ENCODE results near the gene PARL.

PARL gene

GRCh38 chr3:183845608-183846288 lies 38.9 kb downstream of the PARL start:
- no peak for DNase-seq

- no peak for DNase-seq
Measured at GRCh38 chr3:183845090-183845489, 39.6 kb downstream of the PARL start.

- DNase-seq, result no peak
Measured at GRCh38 chr3:183844606-183845005, 40.1 kb downstream of the PARL start.

GRCh38 chr3:183839751-183840150 lies 44.9 kb downstream of the PARL start:
- DNase-seq, result no peak

- no peak for DNase-seq
Measured at GRCh38 chr3:183837894-183838293, 46.8 kb downstream of the PARL start.

- no peak for DNase-seq
Measured at GRCh38 chr3:183837390-183837789, 47.3 kb downstream of the PARL start.

GRCh38 chr3:183833516-183833915 lies 51.2 kb downstream of the PARL start:
- DNase-seq, result no peak

GRCh38 chr3:183830187-183830586 lies 54.5 kb downstream of the PARL start:
- DNase-seq, result no peak

GRCh38 chr3:183829466-183829865 lies 55.2 kb downstream of the PARL start:
- DNase-seq, result no peak

GRCh38 chr3:183828538-183828870 lies 56.2 kb downstream of the PARL start:
- no peak for DNase-seq

- no peak for DNase-seq
Measured at GRCh38 chr3:183827809-183828537, 56.7 kb downstream of the PARL start.

GRCh38 chr3:183826448-183827250 lies 58.0 kb downstream of the PARL start:
- DNase-seq, result no peak

- DNase-seq, result peak; percentile 35 to 58
Measured at GRCh38 chr3:183825456-183826161, 59.1 kb downstream of the PARL start, which contains the start of gene MAP6D1. MAP6D1 (minus strand) TSS chr3:183825577; CDS start chr3:183825547, 30 bp downstream.

GRCh38 chr3:183824761-183825455 lies 59.8 kb downstream of the PARL start:
- peak in 1 of 2 donors; percentile 37 for DNase-seq

GRCh38 chr3:183823963-183824362 lies 60.7 kb downstream of the PARL start:
- no peak for DNase-seq

GRCh38 chr3:183822631-183823030 lies 62.0 kb downstream of the PARL start:
- no peak for DNase-seq

- no peak for DNase-seq
Measured at GRCh38 chr3:183819831-183820230, 64.8 kb downstream of the PARL start.

GRCh38 chr3:183818706-183819624 lies 65.7 kb downstream of the PARL start:
- DNase-seq, result no peak

- DNase-seq, result no peak
Measured at GRCh38 chr3:183818041-183818620, 66.5 kb downstream of the PARL start.

GRCh38 chr3:183817639-183818038 lies 67.0 kb downstream of the PARL start:
- DNase-seq, result no peak

Measured in stimulated activated CD4-positive, alpha-beta T cell treated with anti-CD3 and anti-CD28 coated beads, Interleukin-2, amount 100 ng/mL, for 24 hours (primary cell).